HCT116 (cell line): ENCODE results near the gene GPRC5C.

Experiments
- CEBPB ChIP-seq: IDR thresholded peaks from 2 replicates; pipeline ENCODE4 v1.6.1; 2012; ENCODE audit warnings: low read depth
- CTCF ChIP-seq, 3 experiments: fragments of 200-600 bp in 1 of 3; sonication (generic) in 1 of 3; IDR thresholded peaks in 2 of 3; conservative IDR thresholded peaks in 1 of 3; 2 replicates each; pipeline ENCODE4 v1.5.1; 2012 to 2017; ENCODE audit warnings: low read depth in 2 of 3, low read length in 2 of 3, antibody characterized with exemption in 1 of 3, borderline replicate concordance in 1 of 3, control low read depth in 1 of 3, mild to moderate bottlenecking in 1 of 3, mixed read lengths in 1 of 3, mixed run types in 1 of 3, moderate library complexity in 1 of 3; ENCODE audit not compliant: insufficient read depth in 1 of 3
- EGR1 ChIP-seq: IDR thresholded peaks from 2 replicates; pipeline ENCODE4 v1.6.1; 2012; ENCODE audit warnings: low read depth
- EZH2 ChIP-seq: fragments of 200-600 bp; sonication (generic); IDR thresholded peaks from 2 replicates; pipeline ENCODE4 v1.6.1; 2017; ENCODE audit warnings: antibody characterized with exemption, mixed run types
- JUND ChIP-seq: IDR thresholded peaks from 2 replicates; pipeline ENCODE4 v1.6.1; 2012
- MAX ChIP-seq: IDR thresholded peaks from 2 replicates; pipeline ENCODE4 v1.6.1; 2012
- POLR2A ChIP-seq: IDR thresholded peaks from 2 replicates; pipeline ENCODE4 v1.7.0; 2011; ENCODE audit warnings: borderline replicate concordance; ENCODE audit not compliant: insufficient read depth, insufficient read length; ENCODE audit errors: extremely low read depth
- POLR2AphosphoS5 ChIP-seq: IDR thresholded peaks from 2 replicates; pipeline ENCODE4 v1.6.1; 2011; ENCODE audit warnings: mild to moderate bottlenecking, low read depth, low read length, moderate library complexity
- REST ChIP-seq: IDR thresholded peaks from 2 replicates; pipeline ENCODE4 v1.6.1; 2012; ENCODE audit warnings: low read depth
- ZNF274 ChIP-seq: fragments of 200-500 bp; sonication (Bioruptor generic); IDR thresholded peaks from 2 replicates; pipeline ENCODE4 v1.6.1; 2014; ENCODE audit warnings: mild to moderate bottlenecking, low read depth, low read length, inconsistent platforms

GRCh38 chr17:74392848-74393247 is 39.0 kb upstream of the GPRC5C start:
- no peak for TF ChIP-seq POLR2A
- TF ChIP-seq POLR2AphosphoS5 = no peak
- no peak for TF ChIP-seq CTCF (IDR thresholded peaks at IDR 0.05 in 2 of 3, conservative IDR thresholded peaks at IDR 0.05 in 1 of 3; ENCODE audit: borderline replicate concordance in 1 of 3, insufficient read depth in 1 of 3, low read depth in 2 of 3, low read length in 2 of 3)
- TF ChIP-seq MAX = no peak
- TF ChIP-seq EZH2 = no peak
- TF ChIP-seq REST = no peak
- TF ChIP-seq CEBPB = no peak
- TF ChIP-seq ZNF274 = no peak
- no peak for TF ChIP-seq EGR1
- TF ChIP-seq JUND = no peak
